ENCODE measurements around the gene CDC42. TPM values are rescaled to one million over a fixed set of nuclear protein-coding genes. Genes with fewer than 3 reads are reported as not detected.

Gene CDC42
- total and polyA plus RNA-seq, 2 of the 13 experiments (the other 11 are each of a cell fraction or from before 2014, with no cell fraction given), result 138 to 237 TPM

DNA sequence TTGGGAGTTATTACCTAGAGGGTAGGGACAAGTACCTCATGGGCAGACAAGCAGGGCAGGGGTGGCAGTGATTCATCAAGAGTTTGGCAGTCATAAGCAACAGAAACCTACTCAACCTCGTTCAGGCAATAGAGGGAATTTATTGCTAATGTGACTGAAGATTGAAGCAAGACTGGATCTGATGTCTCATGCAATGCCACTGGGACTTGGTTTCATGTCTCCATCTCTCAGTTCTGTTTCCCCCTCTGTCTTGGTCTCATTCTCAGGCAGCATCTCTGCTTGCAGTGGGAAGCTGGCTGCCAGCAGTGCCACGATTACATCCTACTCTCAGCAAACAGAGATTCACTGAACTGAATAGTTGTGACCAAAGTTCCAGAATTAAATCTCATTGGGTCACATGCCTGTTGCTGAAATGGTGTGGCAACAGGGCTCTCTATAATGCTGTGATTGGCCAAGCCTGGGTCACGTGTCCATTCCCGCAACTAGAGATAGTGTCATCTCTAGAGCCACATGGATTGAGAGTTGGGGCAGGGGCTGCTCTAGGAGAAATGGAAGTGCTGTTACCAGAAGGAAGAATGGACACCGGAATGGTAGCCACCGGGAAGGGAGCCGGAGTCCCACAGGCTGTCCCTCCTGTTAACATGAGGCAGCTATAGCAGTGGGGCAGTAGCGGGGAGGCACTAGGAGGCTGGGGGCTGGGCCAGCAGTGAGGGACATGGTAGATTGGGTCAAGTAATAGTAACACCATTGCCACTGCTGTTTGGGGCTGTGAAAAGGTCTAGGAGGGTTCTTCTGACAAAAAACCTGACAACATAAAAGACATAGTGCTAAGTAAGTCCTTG is 3.9 kb upstream of the CDC42 start (continued):
- TF ChIP-seq, protein P1, sequence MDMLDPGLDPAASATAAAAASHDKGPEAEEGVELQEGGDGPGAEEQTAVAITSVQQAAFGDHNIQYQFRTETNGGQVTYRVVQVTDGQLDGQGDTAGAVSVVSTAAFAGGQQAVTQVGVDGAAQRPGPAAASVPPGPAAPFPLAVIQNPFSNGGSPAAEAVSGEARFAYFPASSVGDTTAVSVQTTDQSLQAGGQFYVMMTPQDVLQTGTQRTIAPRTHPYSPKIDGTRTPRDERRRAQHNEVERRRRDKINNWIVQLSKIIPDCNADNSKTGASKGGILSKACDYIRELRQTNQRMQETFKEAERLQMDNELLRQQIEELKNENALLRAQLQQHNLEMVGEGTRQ (IDR thresholded peaks at IDR 0.05; ENCODE audit: low read depth, low read length), result peak; percentile 98
- TF ChIP-seq, protein P1 (CRISPR knock-in tag; IDR thresholded peaks at IDR 0.05; ENCODE audit: borderline replicate concordance), result peak; percentile 97; the same call in 1 of the 2 replicates
- TF ChIP-seq, protein P2, sequence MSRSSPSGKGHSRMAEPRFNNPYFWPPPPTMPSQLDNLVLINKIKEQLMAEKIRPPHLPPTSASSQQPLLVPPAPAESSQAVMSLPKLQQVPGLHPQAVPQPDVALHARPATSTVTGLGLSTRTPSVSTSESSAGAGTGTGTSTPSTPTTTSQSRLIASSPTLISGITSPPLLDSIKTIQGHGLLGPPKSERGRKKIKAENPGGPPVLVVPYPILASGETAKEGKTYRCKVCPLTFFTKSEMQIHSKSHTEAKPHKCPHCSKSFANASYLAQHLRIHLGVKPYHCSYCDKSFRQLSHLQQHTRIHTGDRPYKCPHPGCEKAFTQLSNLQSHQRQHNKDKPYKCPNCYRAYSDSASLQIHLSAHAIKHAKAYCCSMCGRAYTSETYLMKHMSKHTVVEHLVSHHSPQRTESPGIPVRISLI (CRISPR knock-in tag; IDR thresholded peaks at IDR 0.05; ENCODE audit: borderline replicate concordance), result no peak
- TF ChIP-seq RBM39 (IDR thresholded peaks at IDR 0.05; ENCODE audit: low read depth, low read length, poor library complexity, severe bottlenecking) (no peak), ZNF558 (CRISPR knock-in tag; IDR thresholded peaks at IDR 0.05; ENCODE audit: borderline replicate concordance) (no peak), ZNF292 (CRISPR knock-in tag; IDR thresholded peaks at IDR 0.05; ENCODE audit: borderline replicate concordance, low read depth) (no peak), JUN (CRISPR knock-in tag; IDR thresholded peaks at IDR 0.05) (no peak), ZNF7 (CRISPR knock-in tag; IDR thresholded peaks at IDR 0.05) (no peak), MYC (CRISPR knock-in tag; IDR thresholded peaks at IDR 0.05; ENCODE audit: borderline replicate concordance) (no peak; the same call in 1 of the 2 replicates), AGO2 (optimal IDR thresholded peaks at IDR 0.05; ENCODE audit: low read depth, low read length) (no peak), STAG1 (CRISPR knock-in tag; IDR thresholded peaks at IDR 0.05) (no peak)
- TF ChIP-seq, protein P3, sequence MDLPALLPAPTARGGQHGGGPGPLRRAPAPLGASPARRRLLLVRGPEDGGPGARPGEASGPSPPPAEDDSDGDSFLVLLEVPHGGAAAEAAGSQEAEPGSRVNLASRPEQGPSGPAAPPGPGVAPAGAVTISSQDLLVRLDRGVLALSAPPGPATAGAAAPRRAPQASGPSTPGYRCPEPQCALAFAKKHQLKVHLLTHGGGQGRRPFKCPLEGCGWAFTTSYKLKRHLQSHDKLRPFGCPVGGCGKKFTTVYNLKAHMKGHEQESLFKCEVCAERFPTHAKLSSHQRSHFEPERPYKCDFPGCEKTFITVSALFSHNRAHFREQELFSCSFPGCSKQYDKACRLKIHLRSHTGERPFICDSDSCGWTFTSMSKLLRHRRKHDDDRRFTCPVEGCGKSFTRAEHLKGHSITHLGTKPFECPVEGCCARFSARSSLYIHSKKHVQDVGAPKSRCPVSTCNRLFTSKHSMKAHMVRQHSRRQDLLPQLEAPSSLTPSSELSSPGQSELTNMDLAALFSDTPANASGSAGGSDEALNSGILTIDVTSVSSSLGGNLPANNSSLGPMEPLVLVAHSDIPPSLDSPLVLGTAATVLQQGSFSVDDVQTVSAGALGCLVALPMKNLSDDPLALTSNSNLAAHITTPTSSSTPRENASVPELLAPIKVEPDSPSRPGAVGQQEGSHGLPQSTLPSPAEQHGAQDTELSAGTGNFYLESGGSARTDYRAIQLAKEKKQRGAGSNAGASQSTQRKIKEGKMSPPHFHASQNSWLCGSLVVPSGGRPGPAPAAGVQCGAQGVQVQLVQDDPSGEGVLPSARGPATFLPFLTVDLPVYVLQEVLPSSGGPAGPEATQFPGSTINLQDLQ (CRISPR knock-in tag; IDR thresholded peaks at IDR 0.05), result no peak
- TF ChIP-seq, protein P4, sequence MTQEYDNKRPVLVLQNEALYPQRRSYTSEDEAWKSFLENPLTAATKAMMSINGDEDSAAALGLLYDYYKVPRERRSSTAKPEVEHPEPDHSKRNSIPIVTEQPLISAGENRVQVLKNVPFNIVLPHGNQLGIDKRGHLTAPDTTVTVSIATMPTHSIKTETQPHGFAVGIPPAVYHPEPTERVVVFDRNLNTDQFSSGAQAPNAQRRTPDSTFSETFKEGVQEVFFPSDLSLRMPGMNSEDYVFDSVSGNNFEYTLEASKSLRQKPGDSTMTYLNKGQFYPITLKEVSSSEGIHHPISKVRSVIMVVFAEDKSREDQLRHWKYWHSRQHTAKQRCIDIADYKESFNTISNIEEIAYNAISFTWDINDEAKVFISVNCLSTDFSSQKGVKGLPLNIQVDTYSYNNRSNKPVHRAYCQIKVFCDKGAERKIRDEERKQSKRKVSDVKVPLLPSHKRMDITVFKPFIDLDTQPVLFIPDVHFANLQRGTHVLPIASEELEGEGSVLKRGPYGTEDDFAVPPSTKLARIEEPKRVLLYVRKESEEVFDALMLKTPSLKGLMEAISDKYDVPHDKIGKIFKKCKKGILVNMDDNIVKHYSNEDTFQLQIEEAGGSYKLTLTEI (CRISPR knock-in tag; conservative IDR thresholded peaks at IDR 0.05), result no peak
- TF ChIP-seq, protein P5, sequence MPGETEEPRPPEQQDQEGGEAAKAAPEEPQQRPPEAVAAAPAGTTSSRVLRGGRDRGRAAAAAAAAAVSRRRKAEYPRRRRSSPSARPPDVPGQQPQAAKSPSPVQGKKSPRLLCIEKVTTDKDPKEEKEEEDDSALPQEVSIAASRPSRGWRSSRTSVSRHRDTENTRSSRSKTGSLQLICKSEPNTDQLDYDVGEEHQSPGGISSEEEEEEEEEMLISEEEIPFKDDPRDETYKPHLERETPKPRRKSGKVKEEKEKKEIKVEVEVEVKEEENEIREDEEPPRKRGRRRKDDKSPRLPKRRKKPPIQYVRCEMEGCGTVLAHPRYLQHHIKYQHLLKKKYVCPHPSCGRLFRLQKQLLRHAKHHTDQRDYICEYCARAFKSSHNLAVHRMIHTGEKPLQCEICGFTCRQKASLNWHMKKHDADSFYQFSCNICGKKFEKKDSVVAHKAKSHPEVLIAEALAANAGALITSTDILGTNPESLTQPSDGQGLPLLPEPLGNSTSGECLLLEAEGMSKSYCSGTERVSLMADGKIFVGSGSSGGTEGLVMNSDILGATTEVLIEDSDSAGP (CRISPR knock-in tag; IDR thresholded peaks at IDR 0.05; ENCODE audit: borderline replicate concordance), result 0 out of 2 replicates have a peak, but pooled peaks have one; percentile 20

All from HepG2 (cell line).